OCI-LY7 (cell line): ENCODE data around the gene HAVCR2. TPM values are rescaled to one million over a fixed set of nuclear protein-coding genes. Genes with fewer than 3 reads are reported as not detected.
A peak's percentile ranks its signal among the peaks of the same experiment; 100 is the strongest.

Experiments used
- BruUV-seq: library from RNA; stranded (reverse); fragments of 400-500 nt; replicated peaks from 2 replicates; lab custom pipeline; 2021; lab: Mats Ljungman, UMichigan
- CTCF ChIA-PET: fragments of 300-600 bp; sonication (Branson Sonifier 250); formaldehyde crosslinking; loops from one replicate; lab custom pipeline; 2022; ENCODE audit warnings: antibody characterized with exemption; ENCODE audit not compliant: unreplicated experiment; lab: Charles Lee
- POLR2A ChIA-PET: fragments of 300-600 bp; sonication (Branson Sonifier 250); formaldehyde crosslinking; loops from one replicate; lab custom pipeline; 2022; ENCODE audit warnings: antibody characterized with exemption; lab: Charles Lee
- DNase-seq: peaks from one replicate; pipeline ENCODE4 v3.0.0-alpha.2; 2015; ENCODE audit warnings: low spot score
- H2AFZ ChIP-seq: fragments of 200-600 bp; sonication (generic), shearing (Covaris generic); 2 replicates; pipeline ENCODE4 v1.6.1; 2014; ENCODE audit warnings: mild to moderate bottlenecking, antibody characterized with exemption, low read length, moderate library complexity
- H3K27ac ChIP-seq: fragments of 200-600 bp; sonication (generic); 2 replicates; pipeline ENCODE4 v1.5.1; 2014; ENCODE audit warnings: mixed run types, low read depth, mild to moderate bottlenecking, moderate library complexity, low read length, inconsistent platforms; ENCODE audit not compliant: poor library complexity, severe bottlenecking
- H3K36me3 ChIP-seq: fragments of 200-600 bp; sonication (generic); 2 replicates; pipeline ENCODE4 v1.6.1; 2014; ENCODE audit warnings: mild to moderate bottlenecking, antibody characterized with exemption, low read length, moderate library complexity, mixed read lengths; ENCODE audit not compliant: insufficient read depth
- H3K4me1 ChIP-seq: fragments of 200-600 bp; sonication (generic); 2 replicates; pipeline ENCODE4 v1.5.1; 2014; ENCODE audit warnings: mild to moderate bottlenecking, low read length; ENCODE audit not compliant: insufficient read depth, poor library complexity, severe bottlenecking
- H3K4me2 ChIP-seq: fragments of 200-600 bp; sonication (generic); 2 replicates; pipeline ENCODE4 v1.6.1; 2014; ENCODE audit warnings: mild to moderate bottlenecking, low read length
- H3K4me3 ChIP-seq: fragments of 200-600 bp; sonication (generic); 2 replicates; pipeline ENCODE4 v1.5.1; 2014; ENCODE audit warnings: mild to moderate bottlenecking, low read depth, low read length; ENCODE audit not compliant: poor library complexity, severe bottlenecking
- H3K79me2 ChIP-seq: fragments of 200-600 bp; sonication (generic); 2 replicates; pipeline ENCODE4 v1.6.1; 2016; ENCODE audit warnings: low read depth, mild to moderate bottlenecking, low read length, moderate library complexity, mixed read lengths; ENCODE audit not compliant: insufficient read depth
- H3K9me2 ChIP-seq: fragments of 200-600 bp; sonication (generic); 2 replicates; pipeline ENCODE4 v1.6.1; 2016; ENCODE audit warnings: mild to moderate bottlenecking, low read length, mixed read lengths; ENCODE audit not compliant: insufficient read depth
- H3K9me3 ChIP-seq: fragments of 200-600 bp; sonication (generic); 2 replicates; pipeline ENCODE4 v1.6.1; 2014; ENCODE audit warnings: mild to moderate bottlenecking, mixed run types, low read length, mixed read lengths
- H4K20me1 ChIP-seq: fragments of 200-600 bp; sonication (generic); 2 replicates; pipeline ENCODE4 v1.6.1; 2014; ENCODE audit warnings: mild to moderate bottlenecking, antibody characterized with exemption, low read length, moderate library complexity, mixed read lengths; ENCODE audit not compliant: insufficient read depth
- EZH2phosphoT487 ChIP-seq: fragments of 200-600 bp; sonication (generic); IDR thresholded peaks from 2 replicates; pipeline ENCODE4 v1.6.1; 2018; ENCODE audit warnings: low read depth, borderline replicate concordance, mild to moderate bottlenecking, mixed run types, antibody characterized with exemption, low read length, moderate library complexity, mixed read lengths
- intact Hi-C: fragments of 100-400 bp; cut with micrococcal nuclease; formaldehyde crosslinking; loops from one replicate; pipeline ENCODE4 v1.10.0; 2022; ENCODE audit not compliant: unreplicated experiment
- total RNA-seq, 2 experiments: library from RNA; depleted of rRNA in 1 of 2; stranded (reverse); fragments of >200 nt in 1 of 2; shearing (Covaris generic) in 1 of 2; gene quantifications; 2 replicates each; pipeline ENCODE4 v1.2.3, GENCODE V29; 2014 to 2022
- TF ChIP-seq, protein P1 (sequence below): fragments of 200-600 bp; sonication (generic); conservative IDR thresholded peaks from 2 replicates; pipeline ENCODE4 v1.5.1; 2014; ENCODE audit warnings: mild to moderate bottlenecking, antibody characterized with exemption, low read length, moderate library complexity, mixed read lengths

Gene HAVCR2
- total RNA-seq, 2 experiments from 2014 or later = 4.2 to 4.4 TPM

DNA sequence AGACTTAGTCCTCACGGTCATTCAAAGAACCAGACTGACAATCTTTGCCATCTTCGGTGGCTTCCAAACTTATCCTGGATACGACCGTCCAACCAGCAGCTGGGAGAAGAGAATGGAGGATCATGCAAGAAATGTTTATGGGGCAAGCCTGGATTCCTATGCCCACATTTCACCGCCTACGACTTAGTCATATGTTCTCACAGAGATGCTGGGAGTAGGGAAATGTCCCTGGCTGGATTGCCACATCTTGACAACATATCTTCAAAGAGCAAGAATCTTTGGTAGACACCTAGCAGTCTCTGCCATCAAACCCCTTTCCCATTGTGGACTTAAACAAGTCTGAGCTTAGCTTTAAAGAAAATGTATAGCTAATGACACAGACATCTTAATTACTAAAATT, 28.8 kb upstream of the HAVCR2 start:
- Histone ChIP-seq H3K4me1 (peaks cover 17% of the 10 kb centered on the region), H2AFZ (no peak overlapping the region), H3K4me2 (no peak overlapping the region), H3K36me3 (peaks cover 41% of the 10 kb centered on the region), H3K4me3 (no peak overlapping the region), H3K79me2 (peaks cover 17% of the 10 kb centered on the region; the same call in 1 of the 2 replicates), H3K9me3 (no peaks in the 10 kb centered on the region), H4K20me1 (no peaks in the 10 kb centered on the region), H3K9me2 (no peaks in the 10 kb centered on the region), H3K27ac (no peak overlapping the region)
- no TSS peak for BruUV-seq
- intact Hi-C loops = no loop called here
- no peak for TF ChIP-seq EZH2phosphoT487
- POLR2A ChIA-PET = interaction anchor here (0.7 to 1.7 kb wide), 5 partner anchors 8 to 414 kb away, joined by 3 to 4 read pairs (median 3); no protein-coding TSS in a partner anchor
- no peak for DNase-seq
- CTCF ChIA-PET = no interaction called here

DNA sequence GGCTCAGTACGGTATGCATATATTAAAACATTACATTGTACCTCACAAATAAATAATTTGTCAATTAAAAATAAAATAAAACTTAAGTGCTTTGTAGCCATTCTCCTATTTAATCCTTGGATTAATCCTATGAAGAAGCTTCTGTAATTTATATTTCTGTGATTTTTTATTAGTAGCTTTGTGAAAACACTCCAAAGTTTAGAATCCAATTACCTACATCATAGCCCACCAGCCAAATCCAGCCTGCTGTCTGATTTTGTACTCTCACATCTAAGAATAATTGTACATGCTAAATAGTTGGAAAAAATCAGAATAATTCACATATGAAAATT, 23.4 kb upstream of the HAVCR2 start:
- ChIA-PET POLR2A (interaction anchor here (0.6 to 2.8 kb wide), 8 partner anchors 10 to 199 kb away, joined by 3 to 22 read pairs (median 3); partner anchors contain the start of genes HAVCR2 and MED7), CTCF (interaction anchor here (1.0 to 3.2 kb wide), 2 partner anchors 11 to 195 kb away, joined by 3 to 14 read pairs; partner anchors contain the start of gene MED7)
- H2AFZ ChIP-seq = no peak overlapping the region
- no peak overlapping the region for H3K4me2 ChIP-seq
- H3K36me3 ChIP-seq = peaks cover 2% of the 10 kb centered on the region
- no peaks in the 10 kb centered on the region for H3K79me2 ChIP-seq
- H3K4me3 ChIP-seq = no peak overlapping the region
- no TSS peak for BruUV-seq
- TF ChIP-seq EZH2phosphoT487 = no peak
- TF ChIP-seq, protein P1, sequence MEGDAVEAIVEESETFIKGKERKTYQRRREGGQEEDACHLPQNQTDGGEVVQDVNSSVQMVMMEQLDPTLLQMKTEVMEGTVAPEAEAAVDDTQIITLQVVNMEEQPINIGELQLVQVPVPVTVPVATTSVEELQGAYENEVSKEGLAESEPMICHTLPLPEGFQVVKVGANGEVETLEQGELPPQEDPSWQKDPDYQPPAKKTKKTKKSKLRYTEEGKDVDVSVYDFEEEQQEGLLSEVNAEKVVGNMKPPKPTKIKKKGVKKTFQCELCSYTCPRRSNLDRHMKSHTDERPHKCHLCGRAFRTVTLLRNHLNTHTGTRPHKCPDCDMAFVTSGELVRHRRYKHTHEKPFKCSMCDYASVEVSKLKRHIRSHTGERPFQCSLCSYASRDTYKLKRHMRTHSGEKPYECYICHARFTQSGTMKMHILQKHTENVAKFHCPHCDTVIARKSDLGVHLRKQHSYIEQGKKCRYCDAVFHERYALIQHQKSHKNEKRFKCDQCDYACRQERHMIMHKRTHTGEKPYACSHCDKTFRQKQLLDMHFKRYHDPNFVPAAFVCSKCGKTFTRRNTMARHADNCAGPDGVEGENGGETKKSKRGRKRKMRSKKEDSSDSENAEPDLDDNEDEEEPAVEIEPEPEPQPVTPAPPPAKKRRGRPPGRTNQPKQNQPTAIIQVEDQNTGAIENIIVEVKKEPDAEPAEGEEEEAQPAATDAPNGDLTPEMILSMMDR = peak; percentile 33
- no peaks in the 10 kb centered on the region for H4K20me1 ChIP-seq
- no peak for DNase-seq
- peaks cover 7% of the 10 kb centered on the region; the same call in 1 of the 2 replicates for H3K9me3 ChIP-seq
- H3K27ac ChIP-seq = no peak overlapping the region
- H3K4me1 ChIP-seq = peaks cover 50% of the 10 kb centered on the region
- intact Hi-C loops = loop anchor here (1.0 to 5.0 kb wide), 5 partner anchors 105 to 1995 kb away; no protein-coding TSS in a partner anchor
- no peaks in the 10 kb centered on the region for H3K9me2 ChIP-seq

DNA sequence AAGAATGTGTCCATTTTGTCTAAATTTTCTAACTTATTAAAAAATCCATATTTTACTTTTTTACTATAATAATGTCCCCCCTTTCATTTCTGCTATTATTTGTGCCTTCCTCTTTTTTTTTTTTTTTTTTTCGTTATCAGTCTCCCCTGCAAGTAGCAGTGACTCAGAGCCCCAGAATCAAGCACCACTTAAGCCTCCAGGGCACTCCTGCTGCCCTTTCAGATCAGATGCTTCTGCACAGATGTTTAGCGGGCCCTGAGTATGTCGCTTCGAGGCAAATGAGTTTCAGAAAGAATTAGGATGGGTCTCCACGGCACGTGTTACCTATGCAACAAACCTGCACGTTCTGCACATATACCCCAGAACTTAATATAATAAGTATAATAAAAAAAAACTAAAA, 22.1 kb upstream of the HAVCR2 start:
- ChIA-PET POLR2A (interaction anchor here (0.7 to 1.3 kb wide), 6 partner anchors 11 to 1101 kb away, joined by 3 to 9 read pairs (median 3); partner anchors contain the start of gene MED7), CTCF (interaction anchor here (0.7 kb wide), 1 partner anchor 85 kb away, joined by 3 read pairs; no protein-coding TSS in a partner anchor)
- peak; percentile 66 for DNase-seq
- Histone ChIP-seq H2AFZ (0 out of 2 replicates have a peak overlapping the region, but pooled peaks have one; percentile 17), H3K4me1 (peaks cover 50% of the 10 kb centered on the region), H3K79me2 (no peaks in the 10 kb centered on the region), H3K4me2 (0 out of 2 replicates have a peak overlapping the region, but pooled peaks have one; percentile 14), H3K4me3 (no peak overlapping the region), H4K20me1 (no peaks in the 10 kb centered on the region), H3K9me2 (no peaks in the 10 kb centered on the region), H3K36me3 (no peaks in the 10 kb centered on the region; the same call in 1 of the 2 replicates), H3K27ac (peak overlapping the region; percentile 40), H3K9me3 (peaks cover 12% of the 10 kb centered on the region; the same call in 1 of the 2 replicates)
- TF ChIP-seq EZH2phosphoT487 = no peak
- TF ChIP-seq, protein P1 = no peak
- intact Hi-C loops = loop anchor here (1.0 to 5.0 kb wide), 8 partner anchors 150 to 1994 kb away; no protein-coding TSS in a partner anchor
- no TSS peak for BruUV-seq
